Thoracic aorta (tissue), 2 donors: ENCODE results near the gene APC2. TPM values are rescaled to one million over a fixed set of nuclear protein-coding genes. Genes with fewer than 3 reads are reported as not detected.

ENCODE experiments used
- ATAC-seq: fragments of 150-250 bp; one replicate; pipeline ENCODE4 v1.8.0; 2017; ENCODE audit warnings: low read depth; ENCODE audit not compliant: insufficient number of reproducible peaks, low FRiP score
- DNase-seq: peaks from one replicate; pipeline ENCODE4 v3.0.0-alpha.2; 2020; ENCODE audit warnings: low spot score
- H3K27ac ChIP-seq, 2 donors: fragments of 200-600 bp; sonication (generic); 1 replicate in 1 of 2; 2 replicates in 1 of 2; pipeline ENCODE4 v1.5.1; 2016; ENCODE audit warnings: mild to moderate bottlenecking in 2 of 2, moderate library complexity in 2 of 2
- H3K27me3 ChIP-seq: fragments of 200-600 bp; sonication (generic); replicated peaks from 2 replicates; pipeline ENCODE4 v1.6.0; 2016; ENCODE audit warnings: mild to moderate bottlenecking; ENCODE audit not compliant: insufficient read depth
- H3K36me3 ChIP-seq: fragments of 200-600 bp; sonication (generic); one replicate; pipeline ENCODE4 v1.5.1; 2016
- H3K4me1 ChIP-seq, 2 donors: fragments of 200-600 bp; sonication (generic); 1 replicate in 1 of 2; 2 replicates in 1 of 2; pipeline versions ENCODE4 v1.5.1 to v1.6.0; 2016; ENCODE audit warnings: low read depth in 2 of 2, mild to moderate bottlenecking in 1 of 2; ENCODE audit not compliant: control insufficient read depth in 1 of 2
- H3K4me3 ChIP-seq: fragments of 200-600 bp; sonication (generic); 2 replicates; pipeline ENCODE4 v1.5.1; 2016; ENCODE audit warnings: mild to moderate bottlenecking
- H3K9me3 ChIP-seq: fragments of 200-600 bp; sonication (generic); 2 replicates; pipeline ENCODE4 v1.5.1; 2016
- CTCF ChIP-seq: fragments of 200-600 bp; sonication (generic); IDR thresholded peaks from one replicate; pipeline ENCODE4 v1.5.1; 2019; ENCODE audit warnings: antibody characterized with exemption
- total RNA-seq, 2 donors: library from RNA; depleted of rRNA; stranded (reverse); fragments of >200 nt; gene quantifications; one replicate each; pipeline versions ENCODE4 v1.1.0 to v1.2.3, GENCODE V29; 2016

APC2 gene
- total RNA-seq, 2 donors from 2014 or later: 0.41 to 0.78 TPM

- H3K4me1 ChIP-seq: peaks cover 10 to 27% of the 10 kb centered on the region in 2 donors
- DNase-seq (no peak), ATAC-seq (no peak)
- H3K4me3 ChIP-seq: no peak overlapping the region
- H3K9me3 ChIP-seq: no peaks in the 10 kb centered on the region
- H3K27ac ChIP-seq: no peak overlapping the region
- no peak for TF ChIP-seq CTCF
- H3K27me3 ChIP-seq: peaks cover 17% of the 10 kb centered on the region
- H3K36me3 ChIP-seq: peaks cover 2% of the 10 kb centered on the region
Measured at GRCh38 chr19:1447504-1447903, 2.4 kb upstream of the APC2 start.

GRCh38 chr19:1447944-1448343 lies 2.0 kb upstream of the APC2 start:
- peaks cover 17% of the 10 kb centered on the region for H3K27me3 ChIP-seq
- no peak for TF ChIP-seq CTCF
- no peak for ATAC-seq
- peaks cover 11 to 32% of the 10 kb centered on the region in 2 donors for H3K4me1 ChIP-seq
- no peak overlapping the region for H3K27ac ChIP-seq
- no peak overlapping the region for H3K4me3 ChIP-seq
- no peaks in the 10 kb centered on the region for H3K9me3 ChIP-seq
- no peaks in the 10 kb centered on the region for H3K36me3 ChIP-seq
- no peak for DNase-seq

- Histone ChIP-seq H3K4me3 (no peak overlapping the region), H3K9me3 (no peaks in the 10 kb centered on the region), H3K27ac (no peak overlapping the region), H3K4me1 (peaks cover 14 to 37% of the 10 kb centered on the region in 2 donors), H3K27me3 (peaks cover 17% of the 10 kb centered on the region), H3K36me3 (no peaks in the 10 kb centered on the region)
- no peak for DNase-seq
- no peak for ATAC-seq
- no peak for TF ChIP-seq CTCF
Measured at GRCh38 chr19:1450735-1451731, 1.1 kb downstream of the APC2 start.

GRCh38 chr19:1451916-1452801 lies 2.2 kb downstream of the APC2 start:
- ATAC-seq (no peak), DNase-seq (no peak)
- Histone ChIP-seq H3K4me3 (no peak overlapping the region), H3K27ac (no peak overlapping the region), H3K9me3 (no peaks in the 10 kb centered on the region), H3K4me1 (peaks cover 10 to 36% of the 10 kb centered on the region in 2 donors), H3K27me3 (peaks cover 17% of the 10 kb centered on the region), H3K36me3 (no peaks in the 10 kb centered on the region)
- TF ChIP-seq CTCF: no peak
